Measurements from ENCODE around the gene TMA7B. TPM values are rescaled to one million over a fixed set of nuclear protein-coding genes. Genes with fewer than 3 reads are reported as not detected.

The TMA7B gene
- total RNA-seq, 8 experiments from 2014 or later = 0.14 to 0.31 (median 0.28) TPM; not detected in 5

- WGBS, 10 experiments = 18 to 100% (median 94%) methylated on average over 1 to 2 of the region's 2 CpGs; no CpG with 5 or more reads in 1 of the 10 experiments
- in situ Hi-C loops (cut with MboI; ENCODE audit: low pct_unique_long_range_greater_than_20kb in 2 of 9, low sequenced_read_pairs in 9 of 9, unreplicated experiment in 9 of 9) = no loop called here
- Histone ChIP-seq H3K27ac (no peak overlapping the region), H3K4me1 (replicated peaks in 1 of 2) (peaks cover 6 to 9% of the 10 kb centered on the region in 2 donors), H3K4me3 (no peak overlapping the region)
- no peak for ATAC-seq (replicated peaks in 6 of 8)
Observed at GRCh38 chr22:39925273-39925672, 34.9 kb upstream of the TMA7B start.

DNA sequence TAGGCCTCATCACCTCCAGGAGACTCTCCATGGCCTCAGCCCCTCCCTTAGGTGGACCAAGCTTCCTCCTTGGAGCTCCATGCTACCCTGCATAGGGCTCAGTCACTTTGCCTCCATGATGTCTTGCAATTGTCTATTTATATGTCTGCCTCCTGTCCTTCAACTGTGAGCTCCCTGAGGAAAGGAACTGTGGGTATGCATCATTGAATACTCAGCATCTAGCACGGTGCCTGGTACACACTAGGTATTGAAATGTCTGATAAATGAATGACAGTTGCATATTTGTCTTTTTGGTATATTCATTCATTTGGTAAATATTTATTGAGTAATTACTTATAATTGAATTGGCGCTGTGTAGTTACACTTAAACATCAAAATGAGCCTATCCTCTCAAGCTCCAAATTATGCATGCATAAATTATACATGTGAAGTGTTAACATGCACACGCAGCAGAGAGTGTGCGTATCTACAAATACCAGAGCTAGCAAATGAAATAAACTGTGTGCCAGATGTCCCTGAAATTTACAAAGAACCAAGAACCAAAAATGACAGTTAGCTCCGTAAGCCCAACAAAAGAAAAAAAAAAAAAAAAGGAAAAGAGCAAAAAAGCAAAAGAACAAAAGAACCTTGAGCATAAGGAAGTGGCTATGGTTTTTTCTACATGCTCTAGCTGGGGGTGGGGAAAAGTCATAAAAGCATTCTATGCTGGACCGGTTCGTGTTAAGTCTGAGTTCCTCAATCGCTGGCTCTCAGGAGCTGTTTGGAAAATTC is 34.1 kb upstream of the TMA7B start:
- no peak overlapping the region for H3K27ac ChIP-seq
- ATAC-seq (replicated peaks in 6 of 8) = peak in 6 of 8 experiments; percentile 37 to 93 (median 64)
- in situ Hi-C loops (cut with MboI; ENCODE audit: low pct_unique_long_range_greater_than_20kb in 2 of 9, low sequenced_read_pairs in 9 of 9, unreplicated experiment in 9 of 9) = no loop called here

GRCh38 chr22:39926753-39927152 is 33.4 kb upstream of the TMA7B start:
- 0 to 100% (median 86%) methylated on average over 1 to 5 of the region's 5 CpGs; no CpG with 5 or more reads in 2 of the 10 experiments for WGBS, 10 experiments
- Histone ChIP-seq H3K4me3 (no peak overlapping the region), H3K27ac (no peak overlapping the region), H3K4me1 (replicated peaks in 1 of 2) (peaks cover 6% of the 10 kb centered on the region in 2 donors)
- ATAC-seq (replicated peaks in 6 of 8) = peak in 2 of 8 experiments; percentile 10 to 11
- in situ Hi-C loops (cut with MboI; ENCODE audit: low pct_unique_long_range_greater_than_20kb in 2 of 9, low sequenced_read_pairs in 9 of 9, unreplicated experiment in 9 of 9) = no loop called here

More for the DNA sequence above, 34.1 kb upstream of the TMA7B start:
- peaks cover 6% of the 10 kb centered on the region in 2 donors for H3K4me1 ChIP-seq (replicated peaks in 1 of 2)
- 3 to 89% (median 58%) methylated on average over 3 to 8 of the region's 8 CpGs for WGBS, 10 experiments
- no peak overlapping the region for H3K4me3 ChIP-seq

DNA sequence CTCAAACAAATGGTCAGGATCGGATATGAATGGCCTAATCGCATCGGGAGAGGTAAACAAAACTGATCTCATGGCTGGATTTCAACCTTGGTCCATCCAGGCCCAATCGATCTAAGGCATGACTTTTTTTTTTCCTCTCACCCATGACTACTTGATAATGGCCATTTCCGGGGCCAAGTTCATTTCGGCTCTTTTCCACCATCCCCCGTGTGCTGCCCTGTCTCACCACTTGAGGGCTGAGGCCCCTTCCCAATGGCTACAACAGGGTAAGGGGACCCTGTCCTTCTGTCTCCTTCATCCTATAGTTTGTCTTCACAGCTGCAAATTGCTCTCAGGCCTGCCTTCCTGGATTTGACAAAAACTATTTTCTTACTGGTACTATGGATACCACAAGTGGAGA is 32.7 kb upstream of the TMA7B start:
- Histone ChIP-seq H3K4me1 (replicated peaks in 1 of 2) (peaks cover 6% of the 10 kb centered on the region in 2 donors), H3K27ac (no peak overlapping the region), H3K4me3 (no peak overlapping the region)
- no peak for ATAC-seq (replicated peaks in 6 of 8)
- in situ Hi-C loops (cut with MboI; ENCODE audit: low pct_unique_long_range_greater_than_20kb in 2 of 9, low sequenced_read_pairs in 9 of 9, unreplicated experiment in 9 of 9) = no loop called here
- whole genome bisulfite sequencing, 10 experiments = 0 to 92% (median 67%) methylated on average over 2 to 7 of the region's 7 CpGs; no CpG with 5 or more reads in 1 of the 10 experiments

GRCh38 chr22:39928536-39929520 is 31.4 kb upstream of the TMA7B start:
- Histone ChIP-seq H3K27ac (no peak overlapping the region), H3K4me1 (replicated peaks in 1 of 2) (peaks cover 6% of the 10 kb centered on the region in 2 donors), H3K4me3 (no peak overlapping the region)
- in situ Hi-C loops (cut with MboI; ENCODE audit: low pct_unique_long_range_greater_than_20kb in 2 of 9, low sequenced_read_pairs in 9 of 9, unreplicated experiment in 9 of 9) = no loop called here
- 18 to 87% (median 60%) methylated on average over 1 to 4 of the region's 4 CpGs; no CpG with 5 or more reads in 2 of the 10 experiments for WGBS, 10 experiments
- ATAC-seq (replicated peaks in 6 of 8) = no peak

- WGBS, 10 experiments = 0 to 83% (median 67%) methylated on average over 1 to 2 of the region's 2 CpGs; no CpG with 5 or more reads in 1 of the 10 experiments
- Histone ChIP-seq H3K4me1 (replicated peaks in 1 of 2) (peaks cover 11 to 15% of the 10 kb centered on the region in 2 donors), H3K27ac (no peak overlapping the region), H3K4me3 (no peak overlapping the region)
- in situ Hi-C loops (cut with MboI; ENCODE audit: low pct_unique_long_range_greater_than_20kb in 2 of 9, low sequenced_read_pairs in 9 of 9, unreplicated experiment in 9 of 9) = no loop called here
- no peak for ATAC-seq (replicated peaks in 6 of 8)
Observed at GRCh38 chr22:39931251-39931650, 28.9 kb upstream of the TMA7B start.

DNA sequence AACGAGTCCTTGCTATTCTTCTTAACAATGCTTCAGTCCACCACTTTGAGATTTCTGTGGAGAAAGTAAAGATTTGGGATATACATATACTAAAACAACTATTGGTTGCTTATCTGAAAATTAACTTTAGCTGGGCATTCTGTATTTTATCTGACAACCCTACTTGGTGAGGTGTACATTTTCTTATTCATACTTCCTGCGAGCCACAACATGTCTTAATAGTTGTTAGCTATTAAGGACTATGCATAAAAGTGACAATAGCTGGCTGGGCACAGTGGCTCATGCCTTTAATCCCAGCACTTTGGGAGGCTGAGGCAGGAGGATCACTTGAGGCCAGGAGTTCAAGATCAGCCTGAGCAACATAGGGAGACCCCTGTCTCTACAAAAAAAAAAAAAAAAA is 28.0 kb upstream of the TMA7B start:
- Histone ChIP-seq H3K4me3 (no peak overlapping the region), H3K27ac (no peak overlapping the region), H3K4me1 (replicated peaks in 1 of 2) (peaks cover 7 to 10% of the 10 kb centered on the region in 2 donors)
- no peak for ATAC-seq (replicated peaks in 6 of 8)
- 0 to 100% (median 70%) methylated on average over 1 to 2 of the region's 2 CpGs for WGBS, 10 experiments
- in situ Hi-C loops (cut with MboI; ENCODE audit: low pct_unique_long_range_greater_than_20kb in 2 of 9, low sequenced_read_pairs in 9 of 9, unreplicated experiment in 9 of 9) = no loop called here

DNA sequence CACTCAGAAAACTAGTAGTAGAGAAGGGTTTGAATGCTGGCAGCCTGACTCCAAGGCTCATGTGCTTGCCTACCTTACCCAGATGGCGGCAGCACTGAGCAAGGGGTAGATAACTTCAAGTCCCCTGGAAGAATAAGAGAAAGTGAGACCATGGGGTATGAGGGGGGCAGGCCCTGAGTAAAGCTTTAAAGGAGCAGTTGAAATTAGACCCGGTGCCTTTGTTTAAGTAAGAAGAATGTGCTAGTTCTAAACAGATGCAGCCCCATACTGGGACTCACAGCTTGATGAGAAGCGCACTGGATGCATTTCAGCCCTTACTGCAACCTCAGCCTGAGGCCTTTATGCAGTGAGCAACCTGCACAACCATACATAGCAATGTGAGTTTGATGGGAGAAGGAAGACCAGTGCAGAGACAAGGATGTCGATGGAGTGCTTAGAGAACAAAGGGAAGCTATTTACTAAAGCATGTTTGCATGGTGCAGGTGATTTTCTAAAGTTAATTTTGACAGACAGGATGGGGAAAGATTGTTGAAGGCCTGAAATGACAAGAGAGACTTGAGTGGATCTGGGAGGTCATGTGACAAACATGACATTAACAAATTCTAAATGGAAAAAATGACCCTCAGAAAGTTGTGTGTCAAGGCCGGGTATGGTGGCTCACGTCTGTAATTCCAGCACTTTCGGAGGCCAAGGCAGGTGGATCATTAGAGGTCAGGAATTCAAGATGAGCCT is 27.1 kb upstream of the TMA7B start:
- H3K27ac ChIP-seq = no peak overlapping the region
- ATAC-seq (replicated peaks in 6 of 8) = no peak
- in situ Hi-C loops (cut with MboI; ENCODE audit: low pct_unique_long_range_greater_than_20kb in 2 of 9, low sequenced_read_pairs in 9 of 9, unreplicated experiment in 9 of 9) = no loop called here
- peaks cover 7 to 10% of the 10 kb centered on the region in 2 donors for H3K4me1 ChIP-seq (replicated peaks in 1 of 2)
- H3K4me3 ChIP-seq = no peak overlapping the region
- 0 to 94% (median 44%) methylated on average over 1 to 6 of the region's 7 CpGs; no CpG with 5 or more reads in 1 of the 10 experiments for WGBS, 10 experiments

DNA sequence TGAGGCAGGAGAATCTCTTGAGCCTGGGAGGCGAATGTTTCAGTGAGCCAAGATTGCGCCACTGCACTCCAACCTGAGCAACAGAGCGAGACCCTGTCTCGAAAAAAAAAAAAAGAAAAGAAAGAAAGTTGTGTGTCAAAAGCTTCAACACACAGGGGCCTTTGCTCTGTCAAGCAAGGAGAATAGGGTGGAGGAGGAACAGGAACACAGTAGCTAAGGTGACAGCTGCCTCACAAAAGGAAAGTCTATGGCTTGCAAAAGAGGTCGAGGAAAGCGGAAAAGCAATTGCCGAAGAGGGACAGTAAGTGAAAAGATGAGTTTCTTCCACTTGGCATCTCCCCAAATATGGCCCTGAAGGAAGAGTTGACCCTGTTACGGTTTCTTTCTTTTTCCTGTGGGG is 26.5 kb upstream of the TMA7B start:
- WGBS, 10 experiments = 44 to 100% (median 78%) methylated on average over 1 to 8 of the region's 8 CpGs
- in situ Hi-C loops (cut with MboI; ENCODE audit: low pct_unique_long_range_greater_than_20kb in 2 of 9, low sequenced_read_pairs in 9 of 9, unreplicated experiment in 9 of 9) = no loop called here
- no peak overlapping the region for H3K27ac ChIP-seq
- no peak for ATAC-seq (replicated peaks in 6 of 8)
- H3K4me1 ChIP-seq (replicated peaks in 1 of 2) = peaks cover 14 to 15% of the 10 kb centered on the region in 2 donors
- H3K4me3 ChIP-seq = no peak overlapping the region

DNA sequence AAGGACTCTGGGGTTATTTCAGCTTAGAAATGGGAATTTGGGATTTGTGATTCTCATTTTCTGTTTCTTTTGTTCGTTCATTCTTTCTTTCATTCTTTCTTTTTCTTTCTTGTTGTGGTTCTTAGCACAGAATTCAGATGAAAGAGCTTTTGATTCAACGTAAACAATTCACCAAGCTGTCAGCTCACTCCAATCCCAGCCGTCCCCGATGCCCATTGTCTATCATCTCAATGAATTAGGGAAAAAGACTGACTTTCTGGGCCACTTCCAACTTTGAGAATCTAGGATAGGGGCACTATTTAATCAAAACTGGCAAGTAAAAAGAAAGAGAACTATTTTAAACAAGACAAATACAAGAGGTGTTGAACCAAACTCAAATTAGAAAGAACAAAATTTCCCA is 25.1 kb upstream of the TMA7B start:
- Histone ChIP-seq H3K4me3 (no peak overlapping the region), H3K4me1 (replicated peaks in 1 of 2) (peaks cover 18 to 19% of the 10 kb centered on the region in 2 donors), H3K27ac (no peak overlapping the region)
- in situ Hi-C loops (cut with MboI; ENCODE audit: low pct_unique_long_range_greater_than_20kb in 2 of 9, low sequenced_read_pairs in 9 of 9, unreplicated experiment in 9 of 9) = no loop called here
- WGBS, 10 experiments = 25 to 67% (median 43%) methylated on average over 1 to 4 of the region's 4 CpGs
- ATAC-seq (replicated peaks in 6 of 8) = no peak

GRCh38 chr22:39935612-39936011 is 24.6 kb upstream of the TMA7B start:
- H3K4me3 ChIP-seq = no peak overlapping the region
- 28 to 71% (median 60%) methylated on average over 4 to 6 of the region's 6 CpGs for WGBS, 10 experiments
- peak in 4 of 8 experiments; percentile 33 to 57 (median 44) for ATAC-seq (replicated peaks in 6 of 8)
- in situ Hi-C loops (cut with MboI; ENCODE audit: low pct_unique_long_range_greater_than_20kb in 2 of 9, low sequenced_read_pairs in 9 of 9, unreplicated experiment in 9 of 9) = no loop called here
- H3K27ac ChIP-seq = no peak overlapping the region
- peaks cover 19 to 21% of the 10 kb centered on the region in 2 donors for H3K4me1 ChIP-seq (replicated peaks in 1 of 2)

GRCh38 chr22:39936523-39937145 is 23.6 kb upstream of the TMA7B start:
- 29 to 90% (median 79%) methylated on average over 2 to 6 of the region's 6 CpGs for WGBS, 10 experiments
- no peak overlapping the region for H3K27ac ChIP-seq
- no peak for ATAC-seq (replicated peaks in 6 of 8)
- in situ Hi-C loops (cut with MboI; ENCODE audit: low pct_unique_long_range_greater_than_20kb in 2 of 9, low sequenced_read_pairs in 9 of 9, unreplicated experiment in 9 of 9) = no loop called here
- no peak overlapping the region for H3K4me3 ChIP-seq
- peaks cover 19 to 28% of the 10 kb centered on the region in 2 donors for H3K4me1 ChIP-seq (replicated peaks in 1 of 2)

Data from motor neuron (in vitro differentiated cells).